Thoracic aorta (tissue), 2 donors: ENCODE data around the gene MYT1. TPM values are rescaled to one million over a fixed set of nuclear protein-coding genes. Genes with fewer than 3 reads are reported as not detected.

ENCODE experiments used
- ATAC-seq: fragments of 150-250 bp; one replicate; pipeline ENCODE4 v1.8.0; 2017; ENCODE audit warnings: low read depth; ENCODE audit not compliant: insufficient number of reproducible peaks, low FRiP score
- DNase-seq: peaks from one replicate; pipeline ENCODE4 v3.0.0-alpha.2; 2020; ENCODE audit warnings: low spot score
- H3K27ac ChIP-seq, 2 donors: fragments of 200-600 bp; sonication (generic); 1 replicate in 1 of 2; 2 replicates in 1 of 2; pipeline ENCODE4 v1.5.1; 2016; ENCODE audit warnings: mild to moderate bottlenecking in 2 of 2, moderate library complexity in 2 of 2
- H3K27me3 ChIP-seq: fragments of 200-600 bp; sonication (generic); replicated peaks from 2 replicates; pipeline ENCODE4 v1.6.0; 2016; ENCODE audit warnings: mild to moderate bottlenecking; ENCODE audit not compliant: insufficient read depth
- H3K36me3 ChIP-seq: fragments of 200-600 bp; sonication (generic); one replicate; pipeline ENCODE4 v1.5.1; 2016
- H3K4me1 ChIP-seq, 2 donors: fragments of 200-600 bp; sonication (generic); 1 replicate in 1 of 2; 2 replicates in 1 of 2; pipeline versions ENCODE4 v1.5.1 to v1.6.0; 2016; ENCODE audit warnings: low read depth in 2 of 2, mild to moderate bottlenecking in 1 of 2; ENCODE audit not compliant: control insufficient read depth in 1 of 2
- H3K4me3 ChIP-seq: fragments of 200-600 bp; sonication (generic); 2 replicates; pipeline ENCODE4 v1.5.1; 2016; ENCODE audit warnings: mild to moderate bottlenecking
- H3K9me3 ChIP-seq: fragments of 200-600 bp; sonication (generic); 2 replicates; pipeline ENCODE4 v1.5.1; 2016
- total RNA-seq, 2 donors: library from RNA; depleted of rRNA; stranded (reverse); fragments of >200 nt; gene quantifications; one replicate each; pipeline versions ENCODE4 v1.1.0 to v1.2.3, GENCODE V29; 2016
- TF ChIP-seq, protein P1 (sequence below): fragments of 200-600 bp; sonication (generic); IDR thresholded peaks from one replicate; pipeline ENCODE4 v1.5.1; 2019; ENCODE audit warnings: antibody characterized with exemption

Gene MYT1
- total RNA-seq, 2 donors from 2014 or later: not detected

DNA sequence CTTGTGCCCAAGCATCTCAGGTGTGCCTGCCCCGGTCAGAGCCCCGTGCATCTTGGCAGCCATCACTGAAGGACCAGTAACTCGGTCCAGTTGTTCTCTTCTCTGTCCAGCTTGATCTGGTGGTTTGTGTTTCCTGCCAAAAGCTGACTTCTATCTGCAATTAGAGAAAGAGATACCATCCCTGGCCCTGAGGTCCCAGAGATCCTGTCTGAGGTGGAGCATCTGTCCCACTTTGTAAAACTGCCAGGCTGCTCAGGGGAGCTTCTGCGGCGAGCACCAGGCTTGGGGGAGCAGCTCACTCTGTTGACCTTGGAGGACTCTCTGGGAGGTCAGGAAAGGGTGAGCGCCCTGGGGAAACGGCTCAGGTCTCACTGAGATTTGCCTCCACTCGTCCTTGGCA is 35.1 kb downstream of the MYT1 start:
- Histone ChIP-seq H3K27me3 (peaks cover 3% of the 10 kb centered on the region), H3K9me3 (no peaks in the 10 kb centered on the region), H3K27ac (no peak overlapping the region), H3K4me1 (no peaks in the 10 kb centered on the region), H3K4me3 (no peak overlapping the region), H3K36me3 (no peaks in the 10 kb centered on the region)
- no peak for DNase-seq
- ATAC-seq: no peak
- TF ChIP-seq, protein P1, sequence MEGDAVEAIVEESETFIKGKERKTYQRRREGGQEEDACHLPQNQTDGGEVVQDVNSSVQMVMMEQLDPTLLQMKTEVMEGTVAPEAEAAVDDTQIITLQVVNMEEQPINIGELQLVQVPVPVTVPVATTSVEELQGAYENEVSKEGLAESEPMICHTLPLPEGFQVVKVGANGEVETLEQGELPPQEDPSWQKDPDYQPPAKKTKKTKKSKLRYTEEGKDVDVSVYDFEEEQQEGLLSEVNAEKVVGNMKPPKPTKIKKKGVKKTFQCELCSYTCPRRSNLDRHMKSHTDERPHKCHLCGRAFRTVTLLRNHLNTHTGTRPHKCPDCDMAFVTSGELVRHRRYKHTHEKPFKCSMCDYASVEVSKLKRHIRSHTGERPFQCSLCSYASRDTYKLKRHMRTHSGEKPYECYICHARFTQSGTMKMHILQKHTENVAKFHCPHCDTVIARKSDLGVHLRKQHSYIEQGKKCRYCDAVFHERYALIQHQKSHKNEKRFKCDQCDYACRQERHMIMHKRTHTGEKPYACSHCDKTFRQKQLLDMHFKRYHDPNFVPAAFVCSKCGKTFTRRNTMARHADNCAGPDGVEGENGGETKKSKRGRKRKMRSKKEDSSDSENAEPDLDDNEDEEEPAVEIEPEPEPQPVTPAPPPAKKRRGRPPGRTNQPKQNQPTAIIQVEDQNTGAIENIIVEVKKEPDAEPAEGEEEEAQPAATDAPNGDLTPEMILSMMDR: no peak

DNA sequence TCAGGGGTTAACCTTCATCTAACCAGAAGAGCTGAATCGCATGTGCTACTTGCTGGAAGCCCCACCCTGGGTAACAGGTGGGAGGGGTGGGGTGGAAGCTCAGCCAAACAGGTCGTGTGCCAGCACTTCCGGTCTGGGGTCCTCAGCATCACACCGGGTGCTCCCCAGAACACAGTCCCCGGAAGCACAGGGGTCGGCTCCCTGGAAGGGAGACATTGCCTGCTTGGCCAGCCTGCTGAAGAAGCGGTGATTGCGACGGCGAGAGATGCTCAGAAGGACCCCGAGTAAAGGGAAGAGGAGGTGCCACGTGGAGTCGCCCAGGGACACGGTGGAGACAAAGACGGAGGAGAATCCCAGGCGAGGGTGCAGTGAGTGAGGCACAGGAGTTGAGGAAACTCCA is 36.5 kb downstream of the MYT1 start:
- Histone ChIP-seq H3K9me3 (no peaks in the 10 kb centered on the region), H3K27me3 (peaks cover 3% of the 10 kb centered on the region), H3K27ac (no peak overlapping the region), H3K4me1 (no peaks in the 10 kb centered on the region), H3K36me3 (no peaks in the 10 kb centered on the region), H3K4me3 (no peak overlapping the region)
- ATAC-seq: no peak
- no peak for DNase-seq
- TF ChIP-seq, protein P1: no peak

DNA sequence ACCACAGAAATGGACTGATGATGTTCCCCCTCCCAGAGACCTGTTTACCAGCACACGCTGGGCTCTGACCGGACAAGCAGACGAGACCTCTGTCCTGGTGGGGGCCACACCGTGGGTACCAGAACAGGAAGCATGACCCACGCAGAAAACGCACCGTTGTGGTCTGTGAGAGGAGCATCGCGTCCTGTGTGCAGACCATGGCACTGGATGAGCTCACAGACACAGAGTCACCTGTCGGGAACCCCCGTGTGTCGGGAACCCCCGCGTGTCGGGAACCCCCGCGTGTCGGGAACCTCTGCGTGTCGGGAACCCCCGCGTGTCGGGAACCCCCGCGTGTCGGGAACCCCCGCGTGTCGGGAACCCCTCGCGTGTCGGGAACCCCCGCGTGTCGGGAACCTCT is 37.4 kb downstream of the MYT1 start:
- Histone ChIP-seq H3K36me3 (no peaks in the 10 kb centered on the region), H3K27ac (no peak overlapping the region), H3K4me1 (no peaks in the 10 kb centered on the region), H3K27me3 (peaks cover 3% of the 10 kb centered on the region), H3K9me3 (no peaks in the 10 kb centered on the region), H3K4me3 (no peak overlapping the region)
- no peak for DNase-seq
- ATAC-seq: no peak
- TF ChIP-seq, protein P1: no peak

DNA sequence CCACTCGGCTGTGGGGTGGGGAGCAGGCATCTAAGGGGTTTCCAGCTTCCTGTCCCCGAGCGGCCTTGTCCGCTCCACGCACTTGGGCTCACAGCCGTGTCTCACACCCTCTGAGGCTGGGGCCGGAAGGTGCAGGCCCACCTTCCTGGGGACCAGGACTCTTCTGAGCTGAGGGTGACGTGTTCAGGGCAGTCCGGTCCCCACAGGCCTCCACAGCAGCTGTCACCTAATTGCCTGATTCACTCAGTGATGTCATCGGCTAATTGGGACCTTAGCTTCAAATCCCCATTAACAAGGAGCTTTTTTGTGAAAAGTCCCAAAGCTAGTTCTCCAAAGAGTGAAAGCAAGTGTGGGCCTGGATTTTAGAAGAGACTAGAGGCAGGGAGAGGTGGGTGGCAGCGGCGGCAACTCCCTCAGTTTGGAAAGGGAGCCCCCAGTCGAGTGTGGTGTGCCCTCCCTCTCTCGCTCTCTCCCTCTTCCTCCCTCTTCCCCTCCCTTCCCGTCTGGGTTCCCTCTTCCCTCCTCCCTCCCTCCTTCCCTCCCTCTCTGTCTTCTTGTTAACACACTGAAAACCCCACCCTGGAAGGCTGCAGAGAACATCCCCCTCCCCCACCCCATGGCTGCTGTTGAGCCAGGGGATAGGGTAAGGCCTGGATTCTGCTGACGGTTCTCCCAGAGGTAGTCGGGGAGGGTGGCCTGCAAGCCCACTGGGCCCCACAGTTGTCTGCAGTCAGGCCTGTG is 39.0 kb downstream of the MYT1 start:
- TF ChIP-seq, protein P1: no peak
- ATAC-seq (no peak), DNase-seq (no peak)
- no peaks in the 10 kb centered on the region for H3K36me3 ChIP-seq
- no peak overlapping the region for H3K4me3 ChIP-seq
- H3K4me1 ChIP-seq: no peaks in the 10 kb centered on the region
- no peaks in the 10 kb centered on the region for H3K9me3 ChIP-seq
- H3K27ac ChIP-seq: no peak overlapping the region
- H3K27me3 ChIP-seq: peaks cover 3% of the 10 kb centered on the region

DNA sequence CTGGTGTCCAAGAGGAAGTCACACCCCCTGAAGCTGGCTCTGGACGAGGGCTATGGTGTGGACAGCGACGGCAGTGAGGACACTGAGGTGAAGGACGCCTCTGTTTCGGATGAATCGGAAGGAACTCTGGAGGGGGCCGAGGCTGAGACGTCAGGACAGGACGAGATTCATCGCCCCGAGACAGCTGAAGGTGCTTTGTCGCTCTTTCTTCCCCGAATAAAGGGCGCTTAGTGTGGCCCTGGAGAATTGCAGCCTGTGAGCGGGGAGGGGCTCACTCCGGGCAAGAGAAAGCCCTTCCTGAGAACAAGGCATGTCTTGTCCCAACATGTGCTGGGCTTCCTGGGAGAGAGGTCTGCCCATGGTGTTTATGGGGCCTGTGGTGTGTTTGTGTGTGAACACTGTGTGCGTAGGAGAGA is 41.4 kb downstream of the MYT1 start:
- H3K4me1 ChIP-seq: no peaks in the 10 kb centered on the region
- H3K4me3 ChIP-seq: no peak overlapping the region
- DNase-seq: no peak
- no peaks in the 10 kb centered on the region for H3K36me3 ChIP-seq
- H3K9me3 ChIP-seq: no peaks in the 10 kb centered on the region
- no peak overlapping the region for H3K27ac ChIP-seq
- TF ChIP-seq, protein P1: no peak
- no peaks in the 10 kb centered on the region for H3K27me3 ChIP-seq
- no peak for ATAC-seq
